Measurements from ENCODE around the gene PRSS38.

DNA sequence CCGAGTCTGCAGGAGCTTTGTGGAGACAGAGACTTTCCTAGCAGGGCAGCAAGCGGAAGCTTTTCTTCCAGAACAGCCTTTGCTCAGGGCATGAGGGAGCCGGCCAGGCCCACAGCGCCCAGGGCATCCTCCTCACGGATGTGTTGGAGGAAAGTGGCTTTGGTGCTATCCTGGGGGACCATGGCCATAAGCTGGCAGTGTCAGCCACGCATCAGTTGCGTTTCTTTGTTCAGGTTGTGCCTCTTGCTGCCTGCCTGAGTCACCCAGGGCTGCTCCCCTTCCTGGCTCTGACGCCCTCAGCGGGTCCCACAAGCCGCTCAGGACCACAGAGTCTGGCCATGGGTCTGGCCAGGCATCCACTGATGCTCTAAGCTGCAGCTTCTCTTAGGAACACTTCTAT, 39.6 kb upstream of the PRSS38 start:
- TF ChIP-seq, protein P1, sequence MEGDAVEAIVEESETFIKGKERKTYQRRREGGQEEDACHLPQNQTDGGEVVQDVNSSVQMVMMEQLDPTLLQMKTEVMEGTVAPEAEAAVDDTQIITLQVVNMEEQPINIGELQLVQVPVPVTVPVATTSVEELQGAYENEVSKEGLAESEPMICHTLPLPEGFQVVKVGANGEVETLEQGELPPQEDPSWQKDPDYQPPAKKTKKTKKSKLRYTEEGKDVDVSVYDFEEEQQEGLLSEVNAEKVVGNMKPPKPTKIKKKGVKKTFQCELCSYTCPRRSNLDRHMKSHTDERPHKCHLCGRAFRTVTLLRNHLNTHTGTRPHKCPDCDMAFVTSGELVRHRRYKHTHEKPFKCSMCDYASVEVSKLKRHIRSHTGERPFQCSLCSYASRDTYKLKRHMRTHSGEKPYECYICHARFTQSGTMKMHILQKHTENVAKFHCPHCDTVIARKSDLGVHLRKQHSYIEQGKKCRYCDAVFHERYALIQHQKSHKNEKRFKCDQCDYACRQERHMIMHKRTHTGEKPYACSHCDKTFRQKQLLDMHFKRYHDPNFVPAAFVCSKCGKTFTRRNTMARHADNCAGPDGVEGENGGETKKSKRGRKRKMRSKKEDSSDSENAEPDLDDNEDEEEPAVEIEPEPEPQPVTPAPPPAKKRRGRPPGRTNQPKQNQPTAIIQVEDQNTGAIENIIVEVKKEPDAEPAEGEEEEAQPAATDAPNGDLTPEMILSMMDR (IDR thresholded peaks at IDR 0.05): no peak
- TF ChIP-seq POLR2A (IDR thresholded peaks at IDR 0.05): no peak
